Sigmoid colon (tissue), 4 donors: ENCODE data around the gene CTNNA2.

Experiments used
- CTCF ChIP-seq, 4 experiments: fragments of 450-650 bp in 3 of 4; fragments of 200-600 bp in 1 of 4; IDR thresholded peaks; one replicate each; pipeline ENCODE4 v1.5.1; 2016 to 2019; ENCODE audit warnings: antibody characterized with exemption in 4 of 4, mild to moderate bottlenecking in 3 of 4, moderate library complexity in 2 of 4
- POLR2A ChIP-seq, 2 donors: fragments of 450-650 bp; IDR thresholded peaks; one replicate each; pipeline ENCODE4 v1.6.1; 2016; ENCODE audit warnings: antibody characterized with exemption in 2 of 2, mild to moderate bottlenecking in 2 of 2, moderate library complexity in 2 of 2
- POLR2AphosphoS5 ChIP-seq, 4 donors: sonication (generic); formaldehyde crosslinking; IDR thresholded peaks; one replicate each; pipeline ENCODE4 v1.6.1; 2017; ENCODE audit warnings: antibody characterized with exemption in 4 of 4

DNA sequence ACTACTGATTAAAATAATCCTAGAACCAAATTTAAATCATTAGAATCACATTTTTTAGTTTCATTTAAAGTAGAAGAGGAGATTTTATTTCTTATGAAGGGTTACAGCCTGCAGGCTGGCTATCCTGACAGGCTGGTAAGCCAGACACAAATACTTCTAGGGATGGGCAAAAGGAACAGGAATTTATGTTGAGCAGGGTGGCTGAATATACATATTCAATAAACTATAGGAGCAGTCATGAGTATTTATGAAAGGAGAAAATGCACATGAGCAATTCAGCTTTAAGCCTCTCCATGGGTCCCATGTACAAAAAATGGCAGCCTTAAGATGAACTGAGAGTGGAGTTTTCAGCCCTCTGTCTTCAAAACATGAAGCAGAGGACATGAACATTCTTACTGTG, 182.4 kb downstream of the CTNNA2 start:
- TF ChIP-seq POLR2A (IDR thresholded peaks at IDR 0.05) (no peak), CTCF (IDR thresholded peaks at IDR 0.05) (no peak), POLR2AphosphoS5 (IDR thresholded peaks at IDR 0.05) (no peak)
